HG03097 (cell line): ENCODE results near the gene NCK1.
A peak's percentile ranks its signal among the peaks of the same experiment; 100 is the strongest.

Experiments
- ATAC-seq: cut with Tn5 transposase; IDR thresholded peaks from one replicate; pipeline ENCODE4 v1.9.1; 2021; ENCODE audit not compliant: unreplicated experiment, low FRiP score

The NCK1 gene

DNA sequence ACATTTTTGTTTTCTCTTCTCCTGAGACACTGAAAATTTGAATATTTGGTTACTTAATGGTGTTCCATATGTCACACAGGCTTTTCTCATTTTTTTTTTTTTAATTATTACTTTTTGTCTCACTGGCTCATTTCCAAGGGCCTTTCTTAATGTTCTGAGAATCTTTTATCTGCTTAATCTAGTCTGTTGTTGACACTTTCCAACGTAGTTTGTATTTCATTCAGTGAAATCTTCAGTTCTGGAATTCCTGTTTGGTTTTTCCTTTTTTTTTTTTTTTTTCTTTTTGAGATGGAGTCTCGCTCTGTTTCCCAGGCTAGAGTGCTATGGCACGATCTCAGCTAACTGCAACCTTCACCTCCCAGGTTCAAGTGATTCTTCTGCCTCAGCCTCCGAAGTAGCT is 42.7 kb downstream of the NCK1 start:
- ATAC-seq = no peak

GRCh38 chr3:136905549-136905948 is 43.5 kb downstream of the NCK1 start:
- no peak for ATAC-seq

DNA sequence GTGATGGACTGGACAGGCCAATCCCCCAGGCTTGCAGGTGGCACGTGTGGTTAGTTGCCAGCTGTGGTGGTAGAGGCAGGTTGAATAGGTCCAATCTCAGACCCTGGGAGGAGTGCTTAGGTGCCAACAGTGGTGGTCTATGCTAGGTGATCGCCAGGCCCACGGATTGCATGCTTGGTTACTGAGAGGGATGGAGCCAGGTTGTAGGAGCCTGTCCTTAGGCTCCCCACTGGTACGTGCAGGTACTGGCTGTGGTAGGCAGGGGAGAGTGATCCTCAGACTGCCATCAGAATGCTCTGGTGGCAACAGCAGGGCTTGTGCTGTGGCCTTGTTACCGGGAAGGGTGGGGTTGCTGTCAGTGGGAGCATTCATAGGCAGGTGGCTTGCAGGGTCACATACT is 44.7 kb downstream of the NCK1 start:
- ATAC-seq = no peak

GRCh38 chr3:136908297-136908696 is 46.3 kb downstream of the NCK1 start:
- no peak for ATAC-seq

DNA sequence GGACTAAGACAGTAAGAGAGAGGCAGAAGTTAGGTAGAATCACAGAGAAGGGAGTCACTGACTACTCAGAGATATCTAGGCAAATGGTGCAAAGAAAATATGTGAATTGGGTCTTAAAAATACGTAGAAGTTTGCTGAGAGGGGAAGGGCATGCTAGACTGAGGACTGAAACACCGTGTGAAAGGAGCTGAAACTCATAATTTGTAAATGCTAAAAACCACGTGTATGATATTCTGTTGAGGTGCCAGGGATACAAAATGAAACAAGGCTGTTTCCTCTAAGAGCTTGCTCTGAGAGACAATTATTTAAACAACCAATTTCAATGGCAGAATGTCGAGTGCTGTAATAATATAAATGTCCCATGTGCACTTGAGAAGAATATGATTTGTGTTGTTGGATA is 47.2 kb downstream of the NCK1 start:
- no peak for ATAC-seq

GRCh38 chr3:136910697-136911096 is 48.7 kb downstream of the NCK1 start:
- no peak for ATAC-seq

GRCh38 chr3:136913168-136913567 is 51.2 kb downstream of the NCK1 start:
- no peak for ATAC-seq

DNA sequence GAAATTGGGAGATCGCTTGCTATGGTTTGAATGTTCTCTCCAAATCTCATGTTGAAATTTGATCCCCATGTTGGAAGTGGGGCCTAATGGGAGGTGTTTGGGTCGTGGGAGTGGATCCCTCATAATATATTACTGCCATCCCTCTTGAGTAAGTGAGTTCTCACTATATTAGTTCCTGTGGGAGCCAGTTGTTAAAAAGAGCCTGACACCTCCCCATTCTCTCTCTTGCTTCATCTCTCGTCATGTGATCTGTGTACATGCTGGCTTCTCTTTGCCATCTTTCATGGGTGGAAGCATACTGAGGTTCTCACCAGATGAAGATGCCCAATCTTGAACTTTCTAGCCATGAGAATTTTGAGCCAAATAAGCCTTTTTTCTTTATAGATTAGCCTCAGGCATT is 52.7 kb downstream of the NCK1 start:
- ATAC-seq = no peak

- ATAC-seq = no peak
Observed at GRCh38 chr3:136916223-136916622, 54.2 kb downstream of the NCK1 start.

DNA sequence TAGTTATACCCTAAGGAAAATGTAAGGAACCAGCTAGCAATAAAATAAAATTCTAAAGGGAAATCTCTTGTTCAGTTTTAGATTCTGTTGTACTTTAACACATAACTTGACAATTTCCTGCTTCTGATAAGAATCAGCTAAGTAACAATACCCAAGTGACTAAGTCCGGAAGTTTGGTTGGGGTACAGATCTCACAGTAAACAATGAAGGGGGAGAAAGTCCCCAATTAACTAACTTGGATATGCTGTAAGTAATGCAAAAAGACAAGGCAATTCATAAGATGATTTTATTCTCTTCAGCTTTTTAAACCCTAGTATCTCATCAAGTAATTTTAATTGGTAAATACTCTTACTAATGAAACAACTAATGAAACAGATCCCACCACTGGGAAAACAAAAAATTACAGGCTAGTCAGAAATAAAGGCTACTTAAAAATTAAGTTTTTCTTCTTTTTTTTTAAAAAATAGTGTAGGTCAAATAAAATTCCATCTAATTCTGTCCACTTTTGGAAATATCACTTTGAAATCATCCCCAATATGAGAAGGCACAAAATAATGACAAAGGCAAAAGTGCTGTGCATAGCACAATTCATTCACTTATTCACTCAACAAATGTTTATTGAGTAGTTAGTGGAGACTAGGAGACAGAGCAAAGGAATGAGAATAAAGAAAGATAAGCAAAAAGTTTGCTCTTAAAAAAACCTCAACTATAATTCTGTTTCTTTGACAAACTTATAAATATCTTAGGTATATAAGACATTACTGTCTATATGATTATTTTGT is 58.0 kb downstream of the NCK1 start:
- peak; percentile 64 for ATAC-seq

DNA sequence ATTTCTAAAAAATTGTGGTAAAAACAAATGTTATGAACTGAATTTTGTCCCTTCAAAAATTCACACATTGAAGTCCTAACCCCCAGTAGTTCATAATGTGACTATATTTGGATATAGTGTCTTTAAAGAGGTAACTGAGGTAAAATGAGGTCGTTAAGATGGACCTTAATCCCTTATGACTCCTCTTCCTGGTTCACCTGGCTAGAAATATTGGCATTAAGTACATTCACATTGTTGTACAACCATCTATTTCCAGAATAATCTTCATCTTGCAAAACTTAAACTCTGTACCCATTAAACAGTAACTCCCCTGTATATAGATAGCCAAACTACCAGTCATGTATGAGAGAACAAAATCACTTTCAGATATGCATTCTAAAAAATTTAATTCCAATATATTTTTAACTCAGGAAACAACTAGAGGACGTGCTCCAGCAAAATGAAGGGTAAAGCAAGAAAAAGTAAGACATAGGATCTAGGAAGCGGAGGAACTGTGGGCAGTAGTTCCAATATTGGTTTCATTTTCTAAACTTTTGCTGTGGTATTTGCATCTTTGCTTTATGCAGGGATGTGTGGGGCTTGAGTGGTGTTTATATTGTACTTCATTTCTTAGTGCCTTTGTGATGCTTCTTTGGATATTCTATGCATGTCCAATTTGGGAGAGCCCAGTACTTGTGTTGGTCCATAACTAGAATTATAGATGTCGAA is 59.0 kb downstream of the NCK1 start:
- ATAC-seq = no peak

DNA sequence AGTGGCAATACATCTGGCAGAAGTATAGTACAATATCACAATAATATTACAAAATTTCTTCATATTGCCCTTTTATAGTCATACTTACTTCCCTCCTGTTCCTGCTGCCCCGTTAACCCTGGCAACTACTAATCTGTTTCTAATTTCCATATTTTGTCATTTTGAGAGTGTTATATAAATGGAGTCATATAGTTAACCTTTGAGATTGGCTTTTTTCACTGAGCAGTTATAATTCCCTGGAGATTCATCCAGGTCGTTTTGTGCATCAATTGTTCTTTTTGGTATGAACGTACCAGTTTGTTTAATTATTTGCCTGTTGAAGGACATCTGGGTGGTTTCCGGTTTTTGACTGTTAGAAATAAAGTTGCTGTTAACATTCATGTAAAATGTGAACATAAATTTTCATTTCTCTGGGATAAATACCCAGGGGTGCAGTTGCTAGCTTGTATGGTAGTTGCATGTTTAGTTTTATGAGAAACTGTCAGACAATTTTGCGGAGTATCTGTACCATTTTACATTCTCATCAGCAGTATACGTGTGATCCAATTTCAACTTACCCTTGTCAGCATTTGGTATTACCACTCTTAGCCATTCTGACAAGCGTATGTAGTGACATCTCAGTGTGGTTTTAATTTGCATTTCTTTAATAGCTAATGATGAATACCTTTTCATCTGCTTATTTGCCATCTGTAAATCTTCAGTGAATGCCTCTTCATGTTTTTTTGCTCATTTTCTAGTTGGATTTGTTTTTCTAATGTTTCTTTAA is 63.6 kb downstream of the NCK1 start:
- ATAC-seq = peak; percentile 43

DNA sequence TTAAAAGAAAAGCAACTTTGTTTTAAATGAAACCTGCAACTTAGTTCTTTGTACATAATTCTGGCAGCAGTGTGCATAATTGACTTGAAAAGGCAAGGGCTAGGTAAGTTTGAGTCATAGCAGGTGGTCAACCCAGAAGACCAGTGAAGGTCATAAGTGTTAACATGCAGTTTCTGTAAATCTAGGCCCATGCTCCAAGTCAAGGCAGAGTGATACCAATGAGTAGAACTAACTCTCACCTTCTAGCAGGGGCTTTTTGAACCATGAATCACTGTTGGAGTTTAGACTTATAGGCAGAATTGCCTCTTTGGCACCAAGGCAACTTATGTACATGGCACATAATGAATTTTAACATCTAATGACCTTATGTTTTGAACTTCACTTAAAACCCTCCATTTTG is 66.2 kb downstream of the NCK1 start:
- ATAC-seq = no peak

DNA sequence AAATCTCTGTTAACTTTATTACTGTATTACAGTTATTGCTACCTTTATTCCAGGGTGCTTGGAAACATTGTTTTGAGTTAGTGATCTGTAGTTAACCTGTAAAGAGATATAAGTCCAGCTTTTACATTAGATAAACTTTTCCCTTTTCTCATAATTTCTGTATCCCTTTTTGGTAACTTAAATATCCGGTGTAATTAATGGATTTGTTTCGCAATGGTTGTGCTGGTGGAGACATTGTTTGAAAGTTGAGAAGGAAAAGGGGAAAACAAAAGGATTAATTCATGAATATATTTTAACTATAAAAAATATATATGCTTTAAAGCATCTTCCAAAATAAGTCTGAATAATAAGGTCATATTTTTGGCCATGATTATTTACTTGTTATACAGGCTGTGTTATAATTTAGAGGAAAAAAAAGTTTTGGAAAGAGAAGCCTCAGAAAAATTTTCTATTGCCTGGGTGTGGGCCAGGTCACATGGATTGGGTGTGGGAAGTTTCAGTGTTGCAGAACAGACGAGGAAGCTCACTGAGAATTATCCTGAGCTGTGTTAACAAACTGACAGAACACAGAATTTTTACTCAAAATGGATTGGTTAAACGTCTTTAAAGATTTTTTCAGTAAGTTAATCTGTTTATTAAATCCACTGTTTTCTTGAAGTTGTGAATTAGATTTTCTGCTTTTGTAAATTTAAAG is 68.1 kb downstream of the NCK1 start:
- ATAC-seq = no peak

DNA sequence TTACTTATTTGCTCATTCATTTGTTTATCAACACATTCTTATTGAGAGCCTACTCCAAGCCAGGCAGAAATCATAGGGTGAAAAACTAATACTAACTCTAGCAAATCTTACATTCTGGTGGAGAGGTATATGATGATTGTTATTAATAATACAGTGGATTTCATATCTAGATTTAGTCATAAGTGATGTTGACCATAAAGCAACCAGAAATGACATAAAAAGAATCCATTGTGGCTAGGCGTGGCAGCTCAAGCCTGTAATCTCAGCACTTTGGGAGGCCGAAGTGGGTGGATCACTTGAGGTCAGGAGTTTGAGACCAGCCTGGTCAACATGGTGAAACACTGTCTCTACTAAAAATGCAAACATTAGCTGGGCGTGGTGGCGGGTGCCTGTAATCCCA is 69.6 kb downstream of the NCK1 start:
- ATAC-seq = no peak

- ATAC-seq = no peak
Observed at GRCh38 chr3:136932523-136932922, 70.5 kb downstream of the NCK1 start.

GRCh38 chr3:136932978-136933772 is 71.2 kb downstream of the NCK1 start:
- ATAC-seq = no peak

- no peak for ATAC-seq
Observed at GRCh38 chr3:136937175-136937574, 75.2 kb downstream of the NCK1 start.

DNA sequence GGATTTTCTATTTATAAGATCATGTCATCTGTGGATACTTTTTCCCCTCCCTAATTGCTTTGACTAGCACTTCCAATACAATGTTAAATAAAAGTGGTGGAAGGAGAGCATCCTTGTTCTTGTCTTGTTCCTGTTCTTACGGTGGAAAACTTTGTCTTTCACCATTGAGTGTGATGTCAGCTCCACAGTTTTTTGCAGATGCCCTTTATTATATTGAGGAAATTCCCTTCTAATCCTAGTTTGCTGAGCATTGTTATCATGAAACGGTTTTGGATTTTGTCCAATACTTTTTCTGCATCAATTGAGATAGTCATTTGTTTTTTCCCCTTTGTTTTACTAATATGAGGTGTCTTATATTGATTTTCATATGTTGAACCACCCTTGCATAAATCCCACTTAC is 75.8 kb downstream of the NCK1 start:
- ATAC-seq = no peak

DNA sequence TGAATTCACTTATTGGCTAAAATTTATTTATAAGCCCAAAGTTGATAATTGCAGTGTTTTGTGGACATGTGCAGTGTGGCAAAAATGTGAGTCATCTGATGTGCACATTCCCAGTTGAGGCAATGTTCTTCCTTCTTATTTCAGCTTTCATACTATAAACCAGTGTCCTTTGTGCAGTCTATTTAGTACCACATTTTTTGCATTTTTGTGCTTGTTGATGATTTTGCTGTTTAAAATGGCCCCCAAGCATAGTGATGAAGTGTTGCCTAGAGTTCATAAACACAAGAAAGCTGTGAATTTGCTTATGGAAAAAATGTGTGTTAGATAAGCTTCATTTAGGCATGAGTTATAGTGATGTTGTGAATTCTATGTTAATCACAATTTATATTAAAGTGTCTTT is 76.3 kb downstream of the NCK1 start:
- no peak for ATAC-seq
